Measurements from ENCODE around the gene CDK14. TPM values are rescaled to one million over a fixed set of nuclear protein-coding genes. Genes with fewer than 3 reads are reported as not detected.

Gene CDK14
- polyA plus RNA-seq, 1 donor: 9.7 TPM

- no CpG with 5 or more reads among the region's 1 CpG for WGBS (ENCODE audit: insufficient coverage, low lambda C conversion rate)
- H3K36me3 ChIP-seq (ENCODE audit: control insufficient read depth, insufficient read depth, low read length): no peaks in the 10 kb centered on the region
- H3K9me3 ChIP-seq (ENCODE audit: control insufficient read depth, low read depth, low read length): peaks cover 3% of the 10 kb centered on the region
- no peak overlapping the region for H3K4me3 ChIP-seq (ENCODE audit: low read length)
- H3K4me1 ChIP-seq (ENCODE audit: control insufficient read depth, insufficient read depth, low read length): no peaks in the 10 kb centered on the region
- H3K27me3 ChIP-seq (ENCODE audit: control insufficient read depth, insufficient read depth, low read length): no peaks in the 10 kb centered on the region
- no peak for DNase-seq
- no peak overlapping the region for H3K27ac ChIP-seq (ENCODE audit: low read length)
These were observed 411.2 kb downstream of the CDK14 start for GRCh38 chr7:91007371-91007770.

GRCh38 chr7:91013078-91013477 is 417.0 kb downstream of the CDK14 start:
- H3K9me3 ChIP-seq (ENCODE audit: control insufficient read depth, low read depth, low read length): peaks cover 3% of the 10 kb centered on the region
- no peaks in the 10 kb centered on the region for H3K27me3 ChIP-seq (ENCODE audit: control insufficient read depth, insufficient read depth, low read length)
- H3K4me1 ChIP-seq (ENCODE audit: control insufficient read depth, insufficient read depth, low read length): no peaks in the 10 kb centered on the region
- no peaks in the 10 kb centered on the region for H3K36me3 ChIP-seq (ENCODE audit: control insufficient read depth, insufficient read depth, low read length)
- no peak overlapping the region for H3K4me3 ChIP-seq (ENCODE audit: low read length)
- DNase-seq: no peak
- 100% methylated on average over 1 of the region's 1 CpG for WGBS (ENCODE audit: insufficient coverage, low lambda C conversion rate)
- no peak overlapping the region for H3K27ac ChIP-seq (ENCODE audit: low read length)

- Histone ChIP-seq H3K4me3 (ENCODE audit: low read length) (no peak overlapping the region), H3K36me3 (ENCODE audit: control insufficient read depth, insufficient read depth, low read length) (no peaks in the 10 kb centered on the region), H3K27ac (ENCODE audit: low read length) (no peak overlapping the region), H3K4me1 (ENCODE audit: control insufficient read depth, insufficient read depth, low read length) (no peaks in the 10 kb centered on the region), H3K9me3 (ENCODE audit: control insufficient read depth, low read depth, low read length) (no peaks in the 10 kb centered on the region), H3K27me3 (ENCODE audit: control insufficient read depth, insufficient read depth, low read length) (no peaks in the 10 kb centered on the region)
- no CpG with 5 or more reads among the region's 2 CpGs for WGBS (ENCODE audit: insufficient coverage, low lambda C conversion rate)
- DNase-seq: no peak
These were observed 423.7 kb downstream of the CDK14 start for GRCh38 chr7:91019686-91020385.

- Histone ChIP-seq H3K9me3 (ENCODE audit: control insufficient read depth, low read depth, low read length) (no peaks in the 10 kb centered on the region), H3K4me3 (ENCODE audit: low read length) (no peak overlapping the region), H3K27me3 (ENCODE audit: control insufficient read depth, insufficient read depth, low read length) (no peaks in the 10 kb centered on the region), H3K4me1 (ENCODE audit: control insufficient read depth, insufficient read depth, low read length) (no peaks in the 10 kb centered on the region), H3K27ac (ENCODE audit: low read length) (no peak overlapping the region), H3K36me3 (ENCODE audit: control insufficient read depth, insufficient read depth, low read length) (no peaks in the 10 kb centered on the region)
- no CpG with 5 or more reads among the region's 3 CpGs for WGBS (ENCODE audit: insufficient coverage, low lambda C conversion rate)
- no peak for DNase-seq
These were observed 424.7 kb downstream of the CDK14 start for GRCh38 chr7:91020636-91021385.

- H3K27me3 ChIP-seq (ENCODE audit: control insufficient read depth, insufficient read depth, low read length): no peaks in the 10 kb centered on the region
- no peaks in the 10 kb centered on the region for H3K9me3 ChIP-seq (ENCODE audit: control insufficient read depth, low read depth, low read length)
- no peaks in the 10 kb centered on the region for H3K36me3 ChIP-seq (ENCODE audit: control insufficient read depth, insufficient read depth, low read length)
- no peak overlapping the region for H3K27ac ChIP-seq (ENCODE audit: low read length)
- H3K4me3 ChIP-seq (ENCODE audit: low read length): no peak overlapping the region
- no CpG with 5 or more reads among the region's 1 CpG for WGBS (ENCODE audit: insufficient coverage, low lambda C conversion rate)
- DNase-seq: no peak
- no peaks in the 10 kb centered on the region for H3K4me1 ChIP-seq (ENCODE audit: control insufficient read depth, insufficient read depth, low read length)
These were observed 425.8 kb downstream of the CDK14 start for GRCh38 chr7:91021956-91022355.

- peaks cover 2% of the 10 kb centered on the region for H3K9me3 ChIP-seq (ENCODE audit: control insufficient read depth, low read depth, low read length)
- H3K36me3 ChIP-seq (ENCODE audit: control insufficient read depth, insufficient read depth, low read length): no peaks in the 10 kb centered on the region
- H3K4me3 ChIP-seq (ENCODE audit: low read length): no peak overlapping the region
- DNase-seq: no peak
- no peaks in the 10 kb centered on the region for H3K27me3 ChIP-seq (ENCODE audit: control insufficient read depth, insufficient read depth, low read length)
- no peak overlapping the region for H3K27ac ChIP-seq (ENCODE audit: low read length)
- no peaks in the 10 kb centered on the region for H3K4me1 ChIP-seq (ENCODE audit: control insufficient read depth, insufficient read depth, low read length)
- no CpG with 5 or more reads among the region's 2 CpGs for WGBS (ENCODE audit: insufficient coverage, low lambda C conversion rate)
These were observed 429.8 kb downstream of the CDK14 start for GRCh38 chr7:91025906-91026390.

- H3K4me3 ChIP-seq (ENCODE audit: low read length): no peak overlapping the region
- no peak overlapping the region for H3K27ac ChIP-seq (ENCODE audit: low read length)
- H3K9me3 ChIP-seq (ENCODE audit: control insufficient read depth, low read depth, low read length): peaks cover 2% of the 10 kb centered on the region
- DNase-seq: no peak
- no peaks in the 10 kb centered on the region for H3K36me3 ChIP-seq (ENCODE audit: control insufficient read depth, insufficient read depth, low read length)
- no peaks in the 10 kb centered on the region for H3K4me1 ChIP-seq (ENCODE audit: control insufficient read depth, insufficient read depth, low read length)
- no peaks in the 10 kb centered on the region for H3K27me3 ChIP-seq (ENCODE audit: control insufficient read depth, insufficient read depth, low read length)
These were observed 433.6 kb downstream of the CDK14 start for GRCh38 chr7:91029688-91030087.

GRCh38 chr7:91030680-91031380 is 434.7 kb downstream of the CDK14 start:
- no peak overlapping the region for H3K27ac ChIP-seq (ENCODE audit: low read length)
- no peaks in the 10 kb centered on the region for H3K36me3 ChIP-seq (ENCODE audit: control insufficient read depth, insufficient read depth, low read length)
- no peaks in the 10 kb centered on the region for H3K4me1 ChIP-seq (ENCODE audit: control insufficient read depth, insufficient read depth, low read length)
- H3K4me3 ChIP-seq (ENCODE audit: low read length): no peak overlapping the region
- H3K9me3 ChIP-seq (ENCODE audit: control insufficient read depth, low read depth, low read length): peaks cover 2% of the 10 kb centered on the region
- no peaks in the 10 kb centered on the region for H3K27me3 ChIP-seq (ENCODE audit: control insufficient read depth, insufficient read depth, low read length)
- no CpG with 5 or more reads among the region's 5 CpGs for WGBS (ENCODE audit: insufficient coverage, low lambda C conversion rate)
- DNase-seq: no peak

GRCh38 chr7:91031757-91032156 is 435.6 kb downstream of the CDK14 start:
- Histone ChIP-seq H3K36me3 (ENCODE audit: control insufficient read depth, insufficient read depth, low read length) (no peaks in the 10 kb centered on the region), H3K27me3 (ENCODE audit: control insufficient read depth, insufficient read depth, low read length) (no peaks in the 10 kb centered on the region), H3K4me3 (ENCODE audit: low read length) (no peak overlapping the region), H3K4me1 (ENCODE audit: control insufficient read depth, insufficient read depth, low read length) (no peaks in the 10 kb centered on the region), H3K27ac (ENCODE audit: low read length) (no peak overlapping the region), H3K9me3 (ENCODE audit: control insufficient read depth, low read depth, low read length) (peaks cover 2% of the 10 kb centered on the region)
- no CpG with 5 or more reads among the region's 4 CpGs for WGBS (ENCODE audit: insufficient coverage, low lambda C conversion rate)
- no peak for DNase-seq

- no peak overlapping the region for H3K27ac ChIP-seq (ENCODE audit: low read length)
- no CpG with 5 or more reads among the region's 2 CpGs for WGBS (ENCODE audit: insufficient coverage, low lambda C conversion rate)
- H3K36me3 ChIP-seq (ENCODE audit: control insufficient read depth, insufficient read depth, low read length): no peaks in the 10 kb centered on the region
- H3K4me3 ChIP-seq (ENCODE audit: low read length): no peak overlapping the region
- peaks cover 2% of the 10 kb centered on the region for H3K9me3 ChIP-seq (ENCODE audit: control insufficient read depth, low read depth, low read length)
- no peaks in the 10 kb centered on the region for H3K4me1 ChIP-seq (ENCODE audit: control insufficient read depth, insufficient read depth, low read length)
- DNase-seq: no peak
- H3K27me3 ChIP-seq (ENCODE audit: control insufficient read depth, insufficient read depth, low read length): no peaks in the 10 kb centered on the region
These were observed 437.5 kb downstream of the CDK14 start for GRCh38 chr7:91033574-91033973.

All from large intestine (tissue), 3 donors.